OCI-LY3 (cell line): ENCODE measurements around the gene TRPV4.

Experiments
- EZH2phosphoT487 ChIP-seq: fragments of 200-600 bp; shearing (Covaris generic); IDR thresholded peaks from 2 replicates; pipeline ENCODE4 v1.6.1; 2018; ENCODE audit warnings: antibody characterized with exemption, mixed run types, low read depth
- TF ChIP-seq, protein P1 (sequence below): fragments of 200-600, 300-600 bp; sonication (generic); IDR thresholded peaks from 2 replicates; pipeline ENCODE4 v1.5.1; 2014; ENCODE audit warnings: antibody characterized with exemption, low read length, low read depth

DNA sequence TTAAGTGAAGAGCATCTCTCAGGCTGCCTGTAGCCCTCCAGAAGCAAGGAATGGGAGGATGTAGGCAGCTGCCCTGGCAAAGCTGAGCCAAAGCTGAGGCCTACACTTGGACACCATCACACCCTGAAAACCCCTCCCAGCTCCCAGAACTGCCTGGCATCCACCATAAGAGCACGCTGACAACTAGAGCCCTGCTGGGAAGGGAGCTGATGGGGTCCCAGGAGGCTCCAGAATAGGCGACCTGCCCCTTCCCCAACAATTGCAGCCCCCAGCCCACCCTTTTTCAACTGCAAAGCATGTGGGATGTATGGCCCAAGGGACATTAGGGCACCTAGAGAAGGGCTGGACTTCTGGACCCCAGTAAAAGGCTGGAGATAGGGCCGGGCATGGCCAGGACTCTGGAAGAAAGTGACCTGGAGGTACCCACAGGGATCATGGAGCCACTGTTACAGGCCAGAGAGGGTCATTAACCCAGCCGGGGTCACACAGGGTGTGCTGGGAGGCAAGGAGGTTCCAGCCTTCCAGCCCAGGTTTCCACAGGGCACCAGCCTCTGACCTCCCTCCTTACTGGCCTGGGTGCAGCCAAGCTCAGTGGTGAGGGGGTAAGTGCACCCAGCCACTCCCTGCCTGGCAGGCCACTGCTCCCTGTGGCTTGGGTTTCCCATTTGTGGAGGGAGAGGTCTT, 91.8 kb downstream of the TRPV4 start:
- TF ChIP-seq, protein P1, sequence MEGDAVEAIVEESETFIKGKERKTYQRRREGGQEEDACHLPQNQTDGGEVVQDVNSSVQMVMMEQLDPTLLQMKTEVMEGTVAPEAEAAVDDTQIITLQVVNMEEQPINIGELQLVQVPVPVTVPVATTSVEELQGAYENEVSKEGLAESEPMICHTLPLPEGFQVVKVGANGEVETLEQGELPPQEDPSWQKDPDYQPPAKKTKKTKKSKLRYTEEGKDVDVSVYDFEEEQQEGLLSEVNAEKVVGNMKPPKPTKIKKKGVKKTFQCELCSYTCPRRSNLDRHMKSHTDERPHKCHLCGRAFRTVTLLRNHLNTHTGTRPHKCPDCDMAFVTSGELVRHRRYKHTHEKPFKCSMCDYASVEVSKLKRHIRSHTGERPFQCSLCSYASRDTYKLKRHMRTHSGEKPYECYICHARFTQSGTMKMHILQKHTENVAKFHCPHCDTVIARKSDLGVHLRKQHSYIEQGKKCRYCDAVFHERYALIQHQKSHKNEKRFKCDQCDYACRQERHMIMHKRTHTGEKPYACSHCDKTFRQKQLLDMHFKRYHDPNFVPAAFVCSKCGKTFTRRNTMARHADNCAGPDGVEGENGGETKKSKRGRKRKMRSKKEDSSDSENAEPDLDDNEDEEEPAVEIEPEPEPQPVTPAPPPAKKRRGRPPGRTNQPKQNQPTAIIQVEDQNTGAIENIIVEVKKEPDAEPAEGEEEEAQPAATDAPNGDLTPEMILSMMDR: no peak
- no peak for TF ChIP-seq EZH2phosphoT487
